SK-N-SH treated with all-trans-retinoic acid at 6 μM for 48 hours (cell line): ENCODE data around the gene ME1.

Experiments used
- ZFP3 ChIP-seq: fragments of 250-450 bp; sonication (Bioruptor Pico); IDR thresholded peaks from 2 replicates; pipeline ENCODE4 v1.5.0; 2020; ENCODE audit warnings: mild to moderate bottlenecking, moderate library complexity
- ZNF565 ChIP-seq: fragments of 450-650 bp; formaldehyde crosslinking; conservative IDR thresholded peaks from 2 replicates; pipeline ENCODE4 v1.5.0; 2020; ENCODE audit warnings: low read depth, mild to moderate bottlenecking, moderate library complexity

- no peak for TF ChIP-seq ZNF565 (CRISPR knock-in tag)
- no peak for TF ChIP-seq ZFP3 (CRISPR knock-in tag)
These were observed 263.0 kb downstream of the ME1 start for GRCh38 chr6:83167726-83168278.
